Sigmoid colon (tissue), 7 donors: ENCODE data around the gene TTC33. TPM values are rescaled to one million over a fixed set of nuclear protein-coding genes. Genes with fewer than 3 reads are reported as not detected.
"Not testable (repeated sequence)": the region's sequence is repeated elsewhere in the genome, so short reads cannot be mapped to it uniquely, and the experiment has no call there.

Experiments used
- DNase-seq: peaks from one replicate; pipeline ENCODE4 v3.0.0-alpha.2; 2019
- H3K27ac ChIP-seq, 4 donors: fragments of 200-600 bp; sonication (generic); one replicate each; pipeline ENCODE4 v1.5.1; 2016 to 2019; ENCODE audit warnings: mild to moderate bottlenecking in 1 of 4
- H3K27me3 ChIP-seq, 3 donors: fragments of 200-600 bp; sonication (generic); one replicate each; pipeline ENCODE4 v1.5.1; 2019; ENCODE audit warnings: mild to moderate bottlenecking in 1 of 3
- H3K36me3 ChIP-seq, 4 donors: fragments of 200-600 bp; sonication (generic); one replicate each; pipeline ENCODE4 v1.5.1; 2016 to 2019
- H3K4me1 ChIP-seq, 4 donors: fragments of 200-600 bp; sonication (generic); one replicate each; pipeline ENCODE4 v1.5.1; 2017 to 2019
- H3K4me3 ChIP-seq, 4 donors: fragments of 200-600 bp; sonication (generic); one replicate each; pipeline ENCODE4 v1.5.1; 2017 to 2019; ENCODE audit warnings: mild to moderate bottlenecking in 2 of 4, moderate library complexity in 1 of 4
- H3K9me3 ChIP-seq, 4 donors: fragments of 200-600 bp in 3 of 4; sonication (generic) in 3 of 4; one replicate each; pipeline versions ENCODE4 v1.5.1 to v1.6.1; 2013 to 2019
- CTCF ChIP-seq, 4 experiments: fragments of 450-650 bp in 3 of 4; fragments of 200-600 bp in 1 of 4; IDR thresholded peaks; one replicate each; pipeline ENCODE4 v1.5.1; 2016 to 2019; ENCODE audit warnings: antibody characterized with exemption in 4 of 4, mild to moderate bottlenecking in 3 of 4, moderate library complexity in 2 of 4
- EP300 ChIP-seq, 4 donors: sonication (generic); formaldehyde crosslinking; IDR thresholded peaks; one replicate each; pipeline ENCODE4 v1.6.1; 2017; ENCODE audit warnings: antibody characterized with exemption in 4 of 4
- POLR2A ChIP-seq, 2 donors: fragments of 450-650 bp; IDR thresholded peaks; one replicate each; pipeline ENCODE4 v1.6.1; 2016; ENCODE audit warnings: antibody characterized with exemption in 2 of 2, mild to moderate bottlenecking in 2 of 2, moderate library complexity in 2 of 2
- POLR2AphosphoS5 ChIP-seq, 4 donors: sonication (generic); formaldehyde crosslinking; IDR thresholded peaks; one replicate each; pipeline ENCODE4 v1.6.1; 2017; ENCODE audit warnings: antibody characterized with exemption in 4 of 4
- WGBS, 2 donors: extraction: QIAGEN DNeasy Blood & Tissue Kit; methylation state at CpG; one replicate each; pipeline ENCODE4 v1.1.7; 2013; 5-methylcytosine and 5-hydroxymethylcytosine counted together
- intact Hi-C: fragments of 100-400 bp; cut with DNase I; formaldehyde crosslinking; loops from one replicate; pipeline ENCODE4 v1.15.1; 2023
- polyA plus RNA-seq, 3 donors: library from polyadenylated mRNA; stranded (reverse); fragments of 200-250 nt; gene quantifications; one replicate each; pipeline ENCODE4 v1.2.3, GENCODE V29; 2013
- total RNA-seq, 4 donors: library from RNA; depleted of rRNA; stranded (reverse); fragments of >200 nt; gene quantifications; one replicate each; pipeline ENCODE4 v1.1.0, GENCODE V29; 2016
- donor health status: healthy with polysubstance abuse.
- donor health status: Bipolar disorder and iron deficiency.
- donor health status: healthy.

TTC33 gene
- total and polyA plus RNA-seq, 7 donors = 6.6 to 33.2 (median 18.0) TPM

DNA sequence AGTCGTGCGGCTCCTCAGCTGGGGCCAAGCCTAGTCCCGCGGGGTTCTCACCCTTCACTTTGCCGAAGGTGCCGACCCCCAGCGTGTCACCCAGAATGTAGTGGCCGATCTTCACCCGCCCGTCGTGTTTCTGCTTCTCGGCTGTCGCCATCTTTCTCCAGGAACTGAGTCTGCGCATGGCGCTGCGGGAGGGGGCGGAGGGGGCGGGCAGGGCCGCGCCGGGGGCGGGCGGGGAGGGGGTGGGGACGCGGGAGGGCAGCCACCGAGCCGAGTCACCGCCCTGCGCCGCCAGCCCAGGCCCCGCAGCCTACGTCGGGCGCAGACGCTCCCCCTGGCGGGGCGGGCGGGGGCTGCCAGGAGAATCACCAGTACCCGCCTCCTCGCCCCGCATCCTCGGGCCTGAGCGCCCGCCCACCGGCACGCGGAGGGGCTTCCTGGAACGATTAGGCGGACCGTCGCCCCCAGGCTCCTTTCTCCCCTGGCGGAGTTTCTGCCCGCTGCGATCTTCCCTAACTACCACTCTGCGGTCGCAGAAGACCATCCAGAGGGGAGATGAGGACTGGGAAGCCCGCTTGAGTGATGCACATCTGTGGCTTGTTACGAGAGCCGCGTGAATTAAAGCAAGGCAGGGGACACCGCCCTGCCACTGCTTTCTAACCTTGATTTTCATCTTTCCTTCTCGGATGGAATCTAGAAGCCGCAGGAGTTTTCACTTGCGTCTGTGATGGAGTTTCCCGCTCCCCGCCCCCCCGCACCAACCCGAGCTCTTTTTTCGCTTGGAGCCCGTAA lies 42.4 kb upstream of the TTC33 start, which contains the start of gene PRKAA1:
PRKAA1 (minus strand) TSS at position 363 of the 789 bp plus-strand sequence; CDS start at position 178, 185 bp downstream.
- intact Hi-C loops = loop anchor here (1.0 kb wide), 2 partner anchors 37 to 43 kb away; partner anchors contain the start of genes RPL37 and TTC33
- peak within 1 kb of the TSS; percentile 97 to 100 (median 99) for H3K4me3 ChIP-seq
- H3K9me3 ChIP-seq = no peaks in the 10 kb centered on the region
- H3K27ac ChIP-seq = peak within 1 kb of the TSS; percentile 95 to 99 (median 98)
- peak; percentile 78 to 90 (median 86) for TF ChIP-seq POLR2AphosphoS5 (IDR thresholded peaks at IDR 0.05)
- TF ChIP-seq EP300 (IDR thresholded peaks at IDR 0.05) = no peak
- TF ChIP-seq CTCF (IDR thresholded peaks at IDR 0.05) = peak in 3 of 4 experiments; percentile 32 to 73 (median 33)
- peak; percentile 30 to 56 for TF ChIP-seq POLR2A (IDR thresholded peaks at IDR 0.05)
- no peaks in the 10 kb centered on the region for H3K36me3 ChIP-seq
- no peaks in the 10 kb centered on the region for H3K27me3 ChIP-seq
- H3K4me1 ChIP-seq = peaks cover 0 to 32% (median 22%) of the 10 kb centered on the region in 4 donors
- 1% methylated on average over 70 of the region's 70 CpGs for WGBS, 2 donors
- peak; percentile 95 for DNase-seq

DNA sequence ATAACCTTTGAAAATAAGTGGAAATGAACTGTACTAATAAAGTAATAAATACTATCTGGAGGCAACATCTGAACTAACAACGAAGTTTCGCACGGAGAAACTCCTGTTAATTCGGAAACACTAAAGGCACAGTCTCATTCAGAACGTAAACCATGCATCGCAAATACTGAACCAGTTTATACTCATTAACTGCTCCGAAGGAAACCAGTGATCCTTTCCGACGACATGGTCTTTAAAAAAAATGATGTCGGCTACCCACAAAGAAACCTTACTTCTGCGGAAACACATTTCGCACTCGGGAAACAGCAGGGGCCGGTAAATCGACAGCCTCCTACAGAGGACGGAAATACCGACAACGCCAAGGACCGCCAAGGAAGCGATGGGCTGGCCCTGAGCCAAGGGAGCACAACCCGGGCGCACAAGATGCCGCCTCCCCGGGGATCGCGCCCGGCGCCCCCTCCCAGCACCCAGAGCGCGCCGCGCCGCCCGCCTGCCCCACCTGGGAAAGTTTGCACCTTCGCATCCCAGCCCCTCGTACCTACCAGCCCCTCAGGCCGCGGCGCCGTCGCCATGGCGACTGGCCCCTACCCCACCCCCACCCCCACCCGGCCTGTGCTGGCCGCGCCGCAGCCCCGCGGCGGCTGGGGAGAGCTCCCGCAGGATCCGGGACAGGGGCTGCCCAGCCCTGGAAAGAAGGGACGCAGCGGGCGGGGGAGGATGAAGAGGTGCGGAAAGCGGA lies 41.7 kb upstream of the TTC33 start:
- 1% methylated on average over 56 of the region's 56 CpGs for WGBS, 2 donors
- Histone ChIP-seq H3K4me3 (peak overlapping the region; percentile 97 to 100 (median 99)), H3K27ac (peak overlapping the region; percentile 95 to 99 (median 98)), H3K9me3 (no peaks in the 10 kb centered on the region), H3K4me1 (peaks cover 0 to 34% (median 24%) of the 10 kb centered on the region in 4 donors), H3K36me3 (no peaks in the 10 kb centered on the region), H3K27me3 (no peaks in the 10 kb centered on the region)
- intact Hi-C loops = loop anchor here (1.0 kb wide), 2 partner anchors 38 to 42 kb away; partner anchors contain the start of genes RPL37 and TTC33
- DNase-seq = peak; percentile 87
- no peak for TF ChIP-seq EP300 (IDR thresholded peaks at IDR 0.05)
- TF ChIP-seq POLR2AphosphoS5 (IDR thresholded peaks at IDR 0.05) = peak in 2 of 4 donors; percentile 6 to 8
- no peak for TF ChIP-seq CTCF (IDR thresholded peaks at IDR 0.05)

DNA sequence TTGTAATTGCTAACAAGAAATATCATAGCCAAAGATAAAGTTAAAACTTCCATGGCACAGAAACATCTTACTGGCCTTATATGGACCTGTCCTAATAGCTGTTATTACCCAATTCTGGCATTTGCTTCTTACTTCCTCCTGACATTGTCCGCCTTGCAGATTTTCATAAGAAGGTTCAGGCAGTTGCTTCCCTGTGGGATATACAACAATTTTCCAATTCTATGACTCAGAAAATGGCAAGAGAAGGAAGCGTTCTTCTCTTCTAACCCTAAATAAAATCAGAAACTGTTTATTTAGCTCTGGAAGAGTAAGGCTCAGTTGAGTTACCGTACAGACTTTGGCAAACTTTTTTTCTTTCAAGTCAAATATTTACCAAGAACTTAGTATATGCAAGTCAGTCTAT lies 40.7 kb upstream of the TTC33 start:
- no peak for TF ChIP-seq CTCF (IDR thresholded peaks at IDR 0.05)
- TF ChIP-seq POLR2AphosphoS5 (IDR thresholded peaks at IDR 0.05) = peak; percentile 23 to 48 (median 44)
- H3K4me3 ChIP-seq = peak overlapping the region in 3 of 4 donors; percentile 99 to 100 (median 99)
- peak overlapping the region; percentile 50 to 98 (median 96) for H3K27ac ChIP-seq
- peaks cover 0 to 44% (median 33%) of the 10 kb centered on the region in 4 donors for H3K4me1 ChIP-seq
- intact Hi-C loops = no loop called here
- H3K36me3 ChIP-seq = no peaks in the 10 kb centered on the region
- no peaks in the 10 kb centered on the region for H3K9me3 ChIP-seq
- no peak for DNase-seq
- no peaks in the 10 kb centered on the region for H3K27me3 ChIP-seq
- 6 to 41% methylated on average over 3 of the region's 3 CpGs for WGBS, 2 donors

GRCh38 chr5:40794877-40795276 lies 39.1 kb upstream of the TTC33 start:
- H3K4me3 ChIP-seq, H3K9me3 ChIP-seq, DNase-seq, H3K27ac ChIP-seq, H3K36me3 ChIP-seq, H3K27me3 ChIP-seq, intact Hi-C loops: not testable (repeated sequence)
- 72 to 90% methylated on average over 3 of the region's 3 CpGs for WGBS, 2 donors
- H3K4me1 ChIP-seq = peaks cover 0 to 50% (median 36%) of the 10 kb centered on the region in 4 donors

DNA sequence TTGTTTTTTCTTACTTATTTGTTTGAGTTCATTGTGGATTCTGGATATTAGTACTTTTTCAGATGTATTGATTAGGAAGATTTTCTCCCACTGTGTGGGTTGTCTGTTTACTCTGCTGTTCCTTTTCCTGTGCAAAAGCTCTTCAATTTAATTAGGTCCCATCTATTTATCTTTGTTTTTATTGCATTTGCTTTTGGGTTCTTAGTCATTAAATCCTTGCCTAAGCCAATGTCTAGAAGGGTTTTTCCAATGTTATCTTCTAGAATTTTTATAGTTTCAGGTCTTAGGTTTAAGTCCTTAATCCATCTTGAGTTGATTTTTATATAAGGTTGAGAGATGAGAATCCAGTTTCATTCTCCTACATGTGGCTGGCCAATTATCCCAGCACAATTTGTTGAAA lies 38.6 kb upstream of the TTC33 start:
- H3K36me3 ChIP-seq, H3K4me3 ChIP-seq, DNase-seq, H3K27me3 ChIP-seq, intact Hi-C loops, H3K27ac ChIP-seq, H3K9me3 ChIP-seq: not testable (repeated sequence)
- peaks cover 0 to 45% (median 32%) of the 10 kb centered on the region in 4 donors for H3K4me1 ChIP-seq

DNA sequence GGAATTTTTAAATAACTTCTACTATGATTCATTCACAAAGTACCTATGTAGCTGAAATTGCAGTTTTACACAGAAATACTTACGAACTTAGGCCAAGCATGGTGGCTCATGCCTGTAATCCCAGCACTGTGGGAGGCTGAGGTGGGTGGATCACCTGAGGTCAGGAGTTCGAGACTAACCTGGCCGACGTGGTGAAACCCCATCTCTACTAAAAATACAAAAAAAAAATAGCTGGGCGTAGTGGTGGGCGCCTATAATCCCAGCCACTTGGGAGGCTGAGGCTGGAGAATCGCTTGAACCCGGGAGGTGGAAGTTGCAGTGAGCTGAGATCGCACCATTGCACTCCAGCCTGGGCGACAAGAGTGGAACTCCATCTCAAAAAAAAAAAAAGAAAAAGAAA lies 36.9 kb upstream of the TTC33 start:
- H3K36me3 ChIP-seq, H3K9me3 ChIP-seq, intact Hi-C loops, H3K4me3 ChIP-seq, H3K27me3 ChIP-seq, DNase-seq, H3K27ac ChIP-seq: not testable (repeated sequence)
- peaks cover 0 to 39% (median 28%) of the 10 kb centered on the region in 4 donors for H3K4me1 ChIP-seq
- 92 to 96% methylated on average over 10 of the region's 10 CpGs for WGBS, 2 donors
